Lower leg skin (tissue), 4 donors: Measurements from ENCODE around the gene APEH. TPM values are rescaled to one million over a fixed set of nuclear protein-coding genes. Genes with fewer than 3 reads are reported as not detected.

ENCODE experiments used
- DNase-seq, 2 donors: peaks; one replicate each; pipeline ENCODE4 v3.0.0-alpha.2; 2019; ENCODE audit warnings: low spot score in 2 of 2
- H3K4me3 ChIP-seq: fragments of 200-600 bp; sonication (generic); 2 replicates; pipeline ENCODE4 v1.5.1; 2017; ENCODE audit warnings: mild to moderate bottlenecking, low read depth; ENCODE audit not compliant: poor library complexity, severe bottlenecking
- POLR2A ChIP-seq, 2 donors: fragments of 450-650 bp; IDR thresholded peaks; one replicate each; pipeline ENCODE4 v1.6.1; 2016 to 2017; ENCODE audit warnings: antibody characterized with exemption in 2 of 2, mild to moderate bottlenecking in 1 of 2, moderate library complexity in 1 of 2
- WGBS, 2 donors: methylation state at CpG; one replicate each; pipeline ENCODE4 v1.1.5; 2018; 5-methylcytosine and 5-hydroxymethylcytosine counted together
- intact Hi-C: fragments of 100-400 bp; cut with DNase I; formaldehyde crosslinking; loops from one replicate; pipeline ENCODE4 v1.15.0; 2023; ENCODE audit warnings: low total_unique reads
- total RNA-seq, 4 donors: library from RNA; depleted of rRNA; stranded (reverse); fragments of >200 nt; gene quantifications; one replicate each; pipeline ENCODE4 v1.1.0, GENCODE V29; 2016
- TF ChIP-seq, protein P1 (sequence below), 3 donors: fragments of 450-650 bp; IDR thresholded peaks; one replicate each; pipeline ENCODE4 v1.5.1; 2016; ENCODE audit warnings: antibody characterized with exemption in 3 of 3, mild to moderate bottlenecking in 3 of 3, moderate library complexity in 2 of 3

Gene APEH
- total RNA-seq, 4 donors from 2014 or later, result 73.8 to 92.4 (median 83.1) TPM

- intact Hi-C loops, result no loop called here
- TF ChIP-seq, protein P1, sequence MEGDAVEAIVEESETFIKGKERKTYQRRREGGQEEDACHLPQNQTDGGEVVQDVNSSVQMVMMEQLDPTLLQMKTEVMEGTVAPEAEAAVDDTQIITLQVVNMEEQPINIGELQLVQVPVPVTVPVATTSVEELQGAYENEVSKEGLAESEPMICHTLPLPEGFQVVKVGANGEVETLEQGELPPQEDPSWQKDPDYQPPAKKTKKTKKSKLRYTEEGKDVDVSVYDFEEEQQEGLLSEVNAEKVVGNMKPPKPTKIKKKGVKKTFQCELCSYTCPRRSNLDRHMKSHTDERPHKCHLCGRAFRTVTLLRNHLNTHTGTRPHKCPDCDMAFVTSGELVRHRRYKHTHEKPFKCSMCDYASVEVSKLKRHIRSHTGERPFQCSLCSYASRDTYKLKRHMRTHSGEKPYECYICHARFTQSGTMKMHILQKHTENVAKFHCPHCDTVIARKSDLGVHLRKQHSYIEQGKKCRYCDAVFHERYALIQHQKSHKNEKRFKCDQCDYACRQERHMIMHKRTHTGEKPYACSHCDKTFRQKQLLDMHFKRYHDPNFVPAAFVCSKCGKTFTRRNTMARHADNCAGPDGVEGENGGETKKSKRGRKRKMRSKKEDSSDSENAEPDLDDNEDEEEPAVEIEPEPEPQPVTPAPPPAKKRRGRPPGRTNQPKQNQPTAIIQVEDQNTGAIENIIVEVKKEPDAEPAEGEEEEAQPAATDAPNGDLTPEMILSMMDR (IDR thresholded peaks at IDR 0.05), result no peak
- no peak for TF ChIP-seq POLR2A (IDR thresholded peaks at IDR 0.05)
- 31 to 46% methylated on average over 8 of the region's 8 CpGs for WGBS, 2 donors
- no peak for DNase-seq
- H3K4me3 ChIP-seq, result no peak overlapping the region
Observed at GRCh38 chr3:49638445-49638844, 35.7 kb upstream of the APEH start.

DNA sequence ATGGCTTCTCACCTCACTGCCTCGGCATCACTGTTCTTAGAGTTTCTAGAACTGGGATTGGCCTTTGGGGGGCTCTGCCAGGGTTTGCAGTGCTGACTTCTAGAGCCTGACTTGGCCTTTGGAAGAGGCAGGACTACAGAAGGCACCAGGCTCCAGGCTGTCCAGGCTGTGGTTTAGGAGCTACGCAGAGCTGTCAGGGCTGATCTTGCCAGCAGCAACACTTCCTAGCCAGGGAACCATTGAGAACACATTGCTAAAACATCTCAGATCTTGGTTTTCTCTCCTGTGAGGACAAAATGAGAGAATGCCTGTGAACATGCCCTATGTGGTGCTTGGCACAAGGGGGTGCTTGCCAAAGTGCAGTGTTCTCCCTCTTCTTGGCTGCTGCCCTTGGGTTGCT is 34.6 kb upstream of the APEH start:
- no peak for DNase-seq
- WGBS, 2 donors, result 50 to 71% methylated on average over 2 of the region's 2 CpGs
- H3K4me3 ChIP-seq, result no peak overlapping the region
- intact Hi-C loops, result no loop called here
- TF ChIP-seq POLR2A (IDR thresholded peaks at IDR 0.05), result no peak
- TF ChIP-seq, protein P1 (IDR thresholded peaks at IDR 0.05), result no peak

DNA sequence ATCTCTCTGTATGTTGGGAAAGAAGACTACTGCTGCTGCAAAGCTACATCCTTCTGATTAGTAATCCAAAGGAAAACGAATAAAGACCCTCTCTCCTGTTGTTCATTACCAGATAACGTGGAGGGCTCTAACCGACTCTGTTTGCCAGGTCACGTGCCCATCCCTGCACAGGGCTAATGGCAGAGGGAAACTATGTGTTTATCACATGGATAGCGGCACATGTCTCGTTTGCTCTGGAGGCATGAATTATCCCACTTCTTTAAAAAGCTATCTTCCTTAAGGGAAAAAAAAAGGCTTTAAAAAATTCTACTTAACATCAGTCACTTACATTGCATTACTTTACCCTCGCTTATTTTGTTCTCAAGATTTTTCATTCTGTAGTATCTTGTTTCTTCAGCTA is 32.9 kb upstream of the APEH start:
- TF ChIP-seq POLR2A (IDR thresholded peaks at IDR 0.05), result no peak
- TF ChIP-seq, protein P1 (IDR thresholded peaks at IDR 0.05), result no peak
- intact Hi-C loops, result no loop called here
- H3K4me3 ChIP-seq, result no peak overlapping the region
- DNase-seq, result no peak
- 71 to 73% methylated on average over 7 of the region's 7 CpGs for WGBS, 2 donors

- TF ChIP-seq POLR2A (IDR thresholded peaks at IDR 0.05), result no peak
- TF ChIP-seq, protein P1 (IDR thresholded peaks at IDR 0.05), result no peak
- 92 to 97% methylated on average over 8 to 11 of the region's 14 CpGs for WGBS, 2 donors
- H3K4me3 ChIP-seq, result no peak overlapping the region
- DNase-seq, result no peak
- intact Hi-C loops, result no loop called here
Observed at GRCh38 chr3:49641921-49642707, 32.0 kb upstream of the APEH start.

DNA sequence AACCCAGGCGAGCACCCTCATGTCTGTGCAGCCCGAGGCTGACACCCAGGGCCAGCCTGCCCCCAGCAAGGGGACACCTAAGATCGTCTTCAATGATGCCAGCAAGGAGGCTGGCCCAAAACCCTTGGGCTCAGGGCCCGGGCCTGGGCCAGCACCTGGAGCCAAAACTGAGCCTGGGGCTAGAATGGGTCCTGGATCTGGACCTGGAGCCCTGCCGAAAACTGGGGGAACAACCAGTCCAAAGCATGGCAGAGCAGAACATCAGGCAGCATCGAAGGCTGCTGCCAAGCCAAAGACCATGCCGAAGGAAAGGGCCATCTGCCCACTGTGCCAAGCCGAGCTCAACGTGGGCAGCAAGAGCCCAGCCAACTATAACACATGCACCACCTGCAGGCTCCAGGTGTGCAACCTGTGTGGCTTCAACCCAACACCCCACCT is 31.4 kb upstream of the APEH start:
- DNase-seq, result no peak
- H3K4me3 ChIP-seq, result no peak overlapping the region
- 66 to 77% methylated on average over 7 to 9 of the region's 9 CpGs for WGBS, 2 donors
- intact Hi-C loops, result no loop called here
- TF ChIP-seq POLR2A (IDR thresholded peaks at IDR 0.05), result no peak
- TF ChIP-seq, protein P1 (IDR thresholded peaks at IDR 0.05), result no peak

GRCh38 chr3:49644684-49645083 is 29.5 kb upstream of the APEH start:
- TF ChIP-seq, protein P1 (IDR thresholded peaks at IDR 0.05), result no peak
- no peak for TF ChIP-seq POLR2A (IDR thresholded peaks at IDR 0.05)
- intact Hi-C loops, result no loop called here
- no peak overlapping the region for H3K4me3 ChIP-seq
- DNase-seq, result no peak
- 79 to 87% methylated on average over 7 to 8 of the region's 8 CpGs for WGBS, 2 donors
